GM12873 (cell line): ENCODE results near the gene MBD2.

Source experiments
- TF ChIP-seq, protein P1 (sequence below): IDR thresholded peaks from 2 replicates; pipeline ENCODE4 v1.5.1; 2012; ENCODE audit warnings: low read depth, mild to moderate bottlenecking, moderate library complexity, low read length, control low read depth; ENCODE audit not compliant: insufficient read depth; ENCODE audit errors: missing control alignments

The MBD2 gene

GRCh38 chr18:54217624-54218023 is 6.8 kb downstream of the MBD2 start:
- TF ChIP-seq, protein P1, sequence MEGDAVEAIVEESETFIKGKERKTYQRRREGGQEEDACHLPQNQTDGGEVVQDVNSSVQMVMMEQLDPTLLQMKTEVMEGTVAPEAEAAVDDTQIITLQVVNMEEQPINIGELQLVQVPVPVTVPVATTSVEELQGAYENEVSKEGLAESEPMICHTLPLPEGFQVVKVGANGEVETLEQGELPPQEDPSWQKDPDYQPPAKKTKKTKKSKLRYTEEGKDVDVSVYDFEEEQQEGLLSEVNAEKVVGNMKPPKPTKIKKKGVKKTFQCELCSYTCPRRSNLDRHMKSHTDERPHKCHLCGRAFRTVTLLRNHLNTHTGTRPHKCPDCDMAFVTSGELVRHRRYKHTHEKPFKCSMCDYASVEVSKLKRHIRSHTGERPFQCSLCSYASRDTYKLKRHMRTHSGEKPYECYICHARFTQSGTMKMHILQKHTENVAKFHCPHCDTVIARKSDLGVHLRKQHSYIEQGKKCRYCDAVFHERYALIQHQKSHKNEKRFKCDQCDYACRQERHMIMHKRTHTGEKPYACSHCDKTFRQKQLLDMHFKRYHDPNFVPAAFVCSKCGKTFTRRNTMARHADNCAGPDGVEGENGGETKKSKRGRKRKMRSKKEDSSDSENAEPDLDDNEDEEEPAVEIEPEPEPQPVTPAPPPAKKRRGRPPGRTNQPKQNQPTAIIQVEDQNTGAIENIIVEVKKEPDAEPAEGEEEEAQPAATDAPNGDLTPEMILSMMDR, result no peak

DNA sequence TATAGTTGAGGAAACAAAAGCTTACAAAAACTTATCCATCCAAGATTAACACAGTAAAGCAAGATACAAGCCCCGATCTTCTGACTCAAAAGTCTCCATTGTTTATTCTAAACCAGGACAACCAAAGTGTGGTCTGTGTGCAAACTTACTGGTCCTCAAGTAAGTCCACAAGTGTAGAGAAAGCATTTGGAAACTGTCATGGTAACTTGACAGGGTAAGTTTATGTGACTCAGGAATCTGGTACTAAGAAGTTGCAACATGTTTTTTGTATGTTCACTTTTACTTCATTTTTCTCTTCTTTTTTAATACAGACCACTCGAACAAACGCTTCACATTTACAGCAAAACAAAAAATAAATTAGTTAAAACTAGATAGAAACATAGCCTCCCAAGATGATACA is 9.4 kb downstream of the MBD2 start:
- TF ChIP-seq, protein P1, result no peak

DNA sequence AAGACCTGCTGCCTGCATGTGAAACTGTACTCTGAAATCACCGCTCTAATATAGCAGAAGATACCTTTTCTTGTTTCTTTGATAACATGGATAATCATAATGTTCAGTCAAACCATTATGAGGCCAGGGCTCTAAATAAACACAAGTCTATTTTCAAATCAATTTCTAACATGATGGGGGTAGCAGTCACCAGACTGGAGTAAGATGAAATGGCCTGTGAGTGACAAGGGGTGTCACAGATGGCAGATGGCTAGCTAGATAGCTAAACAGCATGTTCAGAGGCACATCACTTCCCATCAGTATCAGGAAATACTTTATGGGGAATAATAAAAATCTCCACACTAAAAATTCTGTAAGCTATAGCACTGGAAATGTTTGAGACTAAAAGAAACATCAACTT is 14.0 kb downstream of the MBD2 start:
- TF ChIP-seq, protein P1, result no peak

DNA sequence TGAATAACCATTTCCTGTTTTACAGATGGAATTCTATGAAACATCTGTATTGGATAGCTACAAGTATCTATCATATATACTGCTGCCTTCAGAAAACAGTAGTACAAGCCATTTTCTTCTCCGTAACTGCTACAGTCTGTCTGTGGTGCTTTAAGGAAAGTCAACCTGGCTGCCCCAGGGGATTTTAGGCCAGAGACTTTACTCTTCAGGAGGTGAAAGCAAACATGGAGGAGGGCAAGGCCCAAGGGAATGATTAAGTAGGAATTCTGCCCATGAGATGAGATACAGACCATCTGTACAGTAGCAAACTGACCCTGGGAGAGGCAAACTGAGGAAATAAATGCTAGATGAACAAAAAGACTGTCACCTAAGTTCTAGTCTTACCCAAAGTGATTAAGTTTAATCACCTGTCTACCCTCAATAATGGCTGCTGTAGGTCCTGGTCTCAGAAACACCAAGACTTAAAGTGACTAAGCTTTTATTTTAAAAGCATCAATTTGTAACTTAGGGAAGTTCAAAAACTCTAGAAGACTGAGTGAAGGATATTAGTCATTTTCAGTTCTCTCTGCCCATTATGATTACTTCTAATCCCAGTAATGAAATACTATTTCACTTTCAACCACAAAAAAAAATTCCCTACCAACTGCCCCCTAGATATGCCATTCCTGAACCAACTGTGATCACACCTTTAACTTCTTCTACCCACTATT is 14.8 kb downstream of the MBD2 start:
- TF ChIP-seq, protein P1, result no peak

- TF ChIP-seq, protein P1, result no peak
These were observed 18.0 kb downstream of the MBD2 start for GRCh38 chr18:54206447-54206846.

DNA sequence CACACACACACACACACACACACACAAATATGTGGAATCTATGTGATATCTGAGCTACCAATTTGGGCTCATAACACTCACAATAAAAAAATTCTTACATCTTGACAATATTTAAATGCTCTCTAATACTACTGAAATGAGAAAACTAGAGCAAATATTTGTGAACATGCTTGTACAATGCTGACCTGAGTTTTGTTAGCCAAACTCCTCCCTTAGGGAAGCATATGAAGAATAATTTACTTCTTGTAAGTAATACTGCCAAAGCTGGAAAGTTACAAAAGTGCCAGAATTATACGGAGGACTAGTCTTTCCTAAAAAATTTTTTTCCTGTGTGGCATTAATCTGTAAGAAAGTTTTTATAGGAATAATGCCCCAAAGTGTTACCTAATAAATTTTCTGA is 18.5 kb downstream of the MBD2 start:
- TF ChIP-seq, protein P1, result no peak

- TF ChIP-seq, protein P1, result no peak
These were observed 19.6 kb downstream of the MBD2 start for GRCh38 chr18:54204883-54205282.
